ENCODE data around the gene DUS4L. TPM values are rescaled to one million over a fixed set of nuclear protein-coding genes. Genes with fewer than 3 reads are reported as not detected.
A peak's percentile ranks its signal among the peaks of the same experiment; 100 is the strongest.

Gene DUS4L
- total RNA-seq, 1 experiment from 2014 or later = 10.2 TPM

DNA sequence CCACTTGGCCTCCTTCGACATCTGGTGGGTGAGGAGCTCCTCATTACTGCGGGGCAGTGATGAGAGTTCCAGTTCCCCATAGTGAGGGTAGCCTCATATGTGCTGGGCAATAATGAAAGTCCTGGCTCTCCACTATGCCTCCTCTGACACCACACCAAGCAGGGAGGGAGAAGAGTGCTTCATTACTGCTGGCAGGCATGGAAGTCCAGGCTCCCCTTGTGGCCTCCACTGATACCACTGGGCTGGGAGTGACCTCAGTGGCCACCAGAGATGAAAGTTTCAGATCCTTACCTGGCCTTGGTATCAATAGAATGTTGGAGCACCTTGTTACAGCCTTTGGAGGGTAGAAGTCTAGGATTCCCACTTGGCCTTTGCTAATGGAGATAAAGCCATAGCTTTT, 6.5 kb downstream of the DUS4L start:
- Histone ChIP-seq H3F3A (ENCODE audit: low read length, unreplicated experiment) (no peaks in the 10 kb centered on the region), H3K4me3 (ENCODE audit: low read length) (no peak overlapping the region), H4K20me1 (ENCODE audit: low read length) (no peaks in the 10 kb centered on the region), H3K27ac (ENCODE audit: low read length) (no peak overlapping the region), H3K36me3 (ENCODE audit: low read depth, low read length) (peaks cover 4% of the 10 kb centered on the region), H3K4me2 (ENCODE audit: low read length) (no peak overlapping the region), H3K79me2 (ENCODE audit: low read length) (peaks cover 19% of the 10 kb centered on the region), H3K9me2 (replicated peaks; ENCODE audit: low read length) (no peaks in the 10 kb centered on the region), H3K4me1 (ENCODE audit: insufficient read depth, low read length) (peaks cover 24% of the 10 kb centered on the region), H3K27me3 (ENCODE audit: low read length) (no peaks in the 10 kb centered on the region), H3K9me3 (ENCODE audit: low read length) (no peaks in the 10 kb centered on the region), H3K9ac (ENCODE audit: low read length) (no peak overlapping the region), H2AFZ (ENCODE audit: low read length) (no peak overlapping the region)
- TF ChIP-seq EZH2phosphoT487 (IDR thresholded peaks at IDR 0.05; ENCODE audit: borderline replicate concordance, low read length) = no peak
- no peak for ATAC-seq
- no peak for DNase-seq
- intact Hi-C loops (cut with micrococcal nuclease) = no loop called here
- ChIA-PET CTCF (no interaction called here), POLR2A (ENCODE audit: unreplicated experiment) (no interaction called here)
- BruUV-seq (replicated peaks) = no TSS peak

DNA sequence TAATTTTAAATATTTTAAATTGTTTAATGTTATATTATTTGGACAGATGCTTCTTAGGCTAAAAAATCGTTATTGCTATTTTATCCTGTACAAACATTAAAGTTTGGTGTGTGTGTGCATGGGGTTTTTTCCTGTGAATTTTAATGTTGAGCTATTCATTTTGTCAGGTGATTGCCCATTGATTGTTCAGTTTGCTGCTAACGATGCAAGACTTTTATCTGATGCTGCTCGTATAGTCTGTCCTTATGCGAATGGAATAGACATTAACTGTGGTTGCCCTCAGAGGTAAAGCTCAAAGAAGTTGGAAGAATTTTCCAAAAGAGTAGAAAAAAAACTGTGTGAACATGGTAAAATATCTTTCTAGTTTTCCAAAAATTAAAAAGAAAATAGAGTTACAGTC, 9.8 kb downstream of the DUS4L start:
- Histone ChIP-seq H2AFZ (ENCODE audit: low read length) (no peak overlapping the region), H3K36me3 (ENCODE audit: low read depth, low read length) (peaks cover 5% of the 10 kb centered on the region; the same call in 1 of the 2 replicates), H3K27me3 (ENCODE audit: low read length) (no peaks in the 10 kb centered on the region), H3K4me2 (ENCODE audit: low read length) (no peak overlapping the region), H3K27ac (ENCODE audit: low read length) (no peak overlapping the region), H3K9ac (ENCODE audit: low read length) (no peak overlapping the region), H3F3A (ENCODE audit: low read length, unreplicated experiment) (no peaks in the 10 kb centered on the region), H3K9me2 (replicated peaks; ENCODE audit: low read length) (no peaks in the 10 kb centered on the region), H4K20me1 (ENCODE audit: low read length) (no peaks in the 10 kb centered on the region), H3K9me3 (ENCODE audit: low read length) (no peaks in the 10 kb centered on the region), H3K4me1 (ENCODE audit: insufficient read depth, low read length) (peaks cover 5% of the 10 kb centered on the region; the same call in 1 of the 2 replicates), H3K4me3 (ENCODE audit: low read length) (no peak overlapping the region), H3K79me2 (ENCODE audit: low read length) (no peaks in the 10 kb centered on the region)
- TF ChIP-seq EZH2 (IDR thresholded peaks at IDR 0.05; ENCODE audit: low read length, unreplicated experiment) (no peak), EZH2phosphoT487 (IDR thresholded peaks at IDR 0.05; ENCODE audit: borderline replicate concordance, low read length) (no peak)
- TF ChIP-seq, protein P1, sequence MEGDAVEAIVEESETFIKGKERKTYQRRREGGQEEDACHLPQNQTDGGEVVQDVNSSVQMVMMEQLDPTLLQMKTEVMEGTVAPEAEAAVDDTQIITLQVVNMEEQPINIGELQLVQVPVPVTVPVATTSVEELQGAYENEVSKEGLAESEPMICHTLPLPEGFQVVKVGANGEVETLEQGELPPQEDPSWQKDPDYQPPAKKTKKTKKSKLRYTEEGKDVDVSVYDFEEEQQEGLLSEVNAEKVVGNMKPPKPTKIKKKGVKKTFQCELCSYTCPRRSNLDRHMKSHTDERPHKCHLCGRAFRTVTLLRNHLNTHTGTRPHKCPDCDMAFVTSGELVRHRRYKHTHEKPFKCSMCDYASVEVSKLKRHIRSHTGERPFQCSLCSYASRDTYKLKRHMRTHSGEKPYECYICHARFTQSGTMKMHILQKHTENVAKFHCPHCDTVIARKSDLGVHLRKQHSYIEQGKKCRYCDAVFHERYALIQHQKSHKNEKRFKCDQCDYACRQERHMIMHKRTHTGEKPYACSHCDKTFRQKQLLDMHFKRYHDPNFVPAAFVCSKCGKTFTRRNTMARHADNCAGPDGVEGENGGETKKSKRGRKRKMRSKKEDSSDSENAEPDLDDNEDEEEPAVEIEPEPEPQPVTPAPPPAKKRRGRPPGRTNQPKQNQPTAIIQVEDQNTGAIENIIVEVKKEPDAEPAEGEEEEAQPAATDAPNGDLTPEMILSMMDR (conservative IDR thresholded peaks at IDR 0.05; ENCODE audit: low read depth, low read length) = no peak
- ATAC-seq = no peak
- no peak for DNase-seq
- POLR2A ChIA-PET (ENCODE audit: unreplicated experiment) = no interaction called here
- CTCF ChIA-PET = no interaction called here
- intact Hi-C loops (cut with micrococcal nuclease) = no loop called here
- no TSS peak for BruUV-seq (replicated peaks)

DNA sequence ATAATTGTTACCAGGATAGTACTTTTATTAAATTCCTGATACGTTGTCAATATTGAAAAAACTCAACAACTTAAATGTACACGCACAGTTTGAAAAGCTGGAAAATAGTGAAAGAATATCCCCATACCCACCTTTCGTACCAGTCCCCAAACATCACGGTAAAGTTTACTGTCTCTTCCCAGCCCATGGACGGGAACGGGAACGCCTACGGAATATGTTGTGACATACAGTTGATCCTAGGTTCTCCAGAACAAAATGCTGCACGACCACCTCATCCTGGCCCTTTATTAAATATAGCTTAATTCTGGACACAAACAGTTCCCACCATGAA, 15.7 kb downstream of the DUS4L start:
- H3K79me2 ChIP-seq (ENCODE audit: low read length) = peaks cover 32% of the 10 kb centered on the region
- CTCF ChIA-PET = interaction anchor here (1.0 kb wide), 1 partner anchor 116 kb away, joined by 3 read pairs; no protein-coding TSS in a partner anchor
- ATAC-seq (peak; percentile 16; the same call in 1 of the 2 replicates), DNase-seq (no peak)
- H3K9ac ChIP-seq (ENCODE audit: low read length) = peak overlapping the region; percentile 89
- H2AFZ ChIP-seq (ENCODE audit: low read length) = peak overlapping the region; percentile 88
- peaks cover 19% of the 10 kb centered on the region for H3K4me1 ChIP-seq (ENCODE audit: insufficient read depth, low read length)
- TF ChIP-seq, protein P1 (conservative IDR thresholded peaks at IDR 0.05; ENCODE audit: low read depth, low read length) = no peak
- no peak for TF ChIP-seq EZH2phosphoT487 (IDR thresholded peaks at IDR 0.05; ENCODE audit: borderline replicate concordance, low read length)
- no peak for TF ChIP-seq EZH2 (IDR thresholded peaks at IDR 0.05; ENCODE audit: low read length, unreplicated experiment)
- H4K20me1 ChIP-seq (ENCODE audit: low read length) = no peaks in the 10 kb centered on the region
- H3K27ac ChIP-seq (ENCODE audit: low read length) = peak overlapping the region; percentile 58
- intact Hi-C loops (cut with micrococcal nuclease) = loop anchor here (5.0 kb wide), 1 partner anchor 377 kb away; no protein-coding TSS in a partner anchor
- peak overlapping the region; percentile 93 for H3K4me3 ChIP-seq (ENCODE audit: low read length)
- H3K27me3 ChIP-seq (ENCODE audit: low read length) = no peaks in the 10 kb centered on the region
- no peaks in the 10 kb centered on the region for H3F3A ChIP-seq (ENCODE audit: low read length, unreplicated experiment)
- peaks cover 11% of the 10 kb centered on the region; the same call in 1 of the 2 replicates for H3K36me3 ChIP-seq (ENCODE audit: low read depth, low read length)
- POLR2A ChIA-PET (ENCODE audit: unreplicated experiment) = no interaction called here
- BruUV-seq (replicated peaks) = TSS peak; percentile 78
- H3K4me2 ChIP-seq (ENCODE audit: low read length) = peak overlapping the region; percentile 95
- H3K9me2 ChIP-seq (replicated peaks; ENCODE audit: low read length) = no peaks in the 10 kb centered on the region
- no peaks in the 10 kb centered on the region for H3K9me3 ChIP-seq (ENCODE audit: low read length)
